Right lobe of liver (tissue), 6 donors: Measurements from ENCODE around the gene ZMIZ1. TPM values are rescaled to one million over a fixed set of nuclear protein-coding genes. Genes with fewer than 3 reads are reported as not detected.
"Not testable (repeated sequence)": the region's sequence is repeated elsewhere in the genome, so short reads cannot be mapped to it uniquely, and the experiment has no call there.

Experiments used
- ATAC-seq, 4 donors: fragments of 200-7000 bp; cut with Tn5 transposase; one replicate each; pipeline ENCODE4 v1.9.1; 2020; ENCODE audit warnings: mild to moderate bottlenecking in 4 of 4, moderate library complexity in 4 of 4
- DNase-seq, 3 donors: peaks; one replicate each; pipeline ENCODE4 v3.0.0-alpha.2; 2020
- H3K27ac ChIP-seq, 3 donors: fragments of 200-600 bp; one replicate each; pipeline ENCODE4 v1.8.0; 2022
- H3K27me3 ChIP-seq, 2 donors: fragments of 200-600 bp; one replicate each; pipeline ENCODE4 v1.8.0; 2022
- H3K36me3 ChIP-seq, 4 donors: fragments of 200-600 bp; sonication (generic) in 1 of 4; one replicate each; pipeline versions ENCODE4 v1.5.1 to v1.8.0; 2017 to 2022; ENCODE audit warnings: control low read depth in 1 of 4
- H3K4me1 ChIP-seq, 4 donors: fragments of 200-600 bp; sonication (generic) in 1 of 4; one replicate each; pipeline versions ENCODE4 v1.5.1 to v1.8.0; 2017 to 2022; ENCODE audit warnings: control low read depth in 1 of 4
- H3K4me3 ChIP-seq, 3 donors: fragments of 200-600 bp; one replicate each; pipeline ENCODE4 v1.8.0; 2022
- H3K9me3 ChIP-seq, 4 donors: fragments of 200-600 bp; sonication (generic) in 1 of 4; one replicate each; pipeline versions ENCODE4 v1.5.1 to v1.8.0; 2017 to 2022; ENCODE audit warnings: control low read depth in 1 of 4
- POLR2A ChIP-seq: fragments of 450-650 bp; IDR thresholded peaks from one replicate; pipeline ENCODE4 v1.6.1; 2017; ENCODE audit warnings: antibody characterized with exemption, mild to moderate bottlenecking
- WGBS: methylation state at CpG from one replicate; pipeline ENCODE4 v1.1.6; 2018; ENCODE audit warnings: low coverage, low lambda C conversion rate; ENCODE audit not compliant: insufficient coverage; ENCODE audit errors: missing lambda C conversion rate; 5-methylcytosine and 5-hydroxymethylcytosine counted together
- intact Hi-C, 2 donors: fragments of 100-400 bp; cut with DNase I; formaldehyde crosslinking; loops; one replicate each; pipeline versions ENCODE4 v1.11.2 to v1.14.1; 2022
- total RNA-seq, 6 experiments: library from RNA; depleted of rRNA in 2 of 6; stranded (reverse); fragments of >200 nt in 2 of 6; fragmentation: NEBNext Ultra II Directional in 3 of 6; extraction: Animal tissue kit (Norgen Biotek cat#: 25700) in 3 of 6; gene quantifications; one replicate each; pipeline versions ENCODE4 v1.1.0 to v1.2.4, GENCODE V29; 2016 to 2023
- TF ChIP-seq, protein P1 (sequence below), 4 donors: fragments of 200-600 bp in 3 of 4; fragments of 450-650 bp in 1 of 4; IDR thresholded peaks; one replicate each; pipeline versions ENCODE4 v1.5.1 to v1.8.0; 2016 to 2022; ENCODE audit warnings: antibody characterized with exemption in 4 of 4, mild to moderate bottlenecking in 2 of 4
- donor health status: DM: no; HTN: yes; CAD: no.
- donor health status: DM: no; HTN: no; CAD: no.
- donor health status: DM: no; HTN: no; CAD: no.
- donor health status: DM: no; HTN: yes; CAD: no.
- donor health status: DM: no; HTN: yes; CAD: no.

The ZMIZ1 gene
- total RNA-seq, 6 experiments from 2014 or later: 9.9 to 22.8 (median 12.3) TPM

DNA sequence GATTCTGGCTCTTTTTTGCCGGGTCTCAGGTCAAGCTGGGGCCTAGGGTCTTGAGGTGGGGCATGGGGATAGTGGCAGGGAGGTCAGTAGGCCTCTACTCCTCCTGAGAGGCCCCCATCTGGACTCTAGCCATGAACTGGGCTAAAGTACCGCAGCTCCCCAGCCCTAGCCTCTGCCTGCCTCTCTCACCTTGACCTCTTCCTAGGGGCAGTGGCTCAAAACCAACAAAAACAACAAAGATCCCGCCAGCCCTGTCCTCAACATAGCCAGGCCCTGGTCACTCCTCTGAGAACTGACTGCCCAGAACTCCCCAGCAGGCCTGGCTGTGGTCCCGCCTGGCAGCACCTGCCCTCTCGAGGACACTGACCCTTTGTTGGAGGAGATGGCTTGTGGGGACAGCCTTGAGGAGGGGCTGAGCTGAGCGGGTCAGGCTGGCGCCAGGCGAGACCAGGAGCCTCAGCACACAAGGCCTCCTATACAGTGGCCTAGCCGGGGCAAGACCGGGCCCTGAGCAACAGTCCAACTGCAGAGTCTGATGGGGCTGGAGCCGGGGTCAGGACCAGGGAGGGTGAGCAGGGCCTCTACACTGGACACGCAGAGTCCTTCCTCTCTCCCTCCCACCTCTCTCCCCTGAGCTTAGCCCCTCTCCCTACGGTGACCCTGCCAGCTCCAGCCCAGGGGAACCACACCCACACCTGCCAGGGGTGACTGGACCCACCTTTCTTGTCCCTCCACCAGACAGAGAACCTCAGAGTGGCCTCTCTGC lies 266.9 kb downstream of the ZMIZ1 start:
- ATAC-seq: peak; percentile 88 to 95 (median 92)
- Histone ChIP-seq H3K4me1 (peaks cover 0 to 39% (median 12%) of the 10 kb centered on the region in 4 donors), H3K36me3 (no peaks in the 10 kb centered on the region), H3K27ac (peak overlapping the region in 2 of 3 donors; percentile 40 to 51), H3K4me3 (no peak overlapping the region), H3K9me3 (no peaks in the 10 kb centered on the region), H3K27me3 (no peaks in the 10 kb centered on the region)
- TF ChIP-seq, protein P1, sequence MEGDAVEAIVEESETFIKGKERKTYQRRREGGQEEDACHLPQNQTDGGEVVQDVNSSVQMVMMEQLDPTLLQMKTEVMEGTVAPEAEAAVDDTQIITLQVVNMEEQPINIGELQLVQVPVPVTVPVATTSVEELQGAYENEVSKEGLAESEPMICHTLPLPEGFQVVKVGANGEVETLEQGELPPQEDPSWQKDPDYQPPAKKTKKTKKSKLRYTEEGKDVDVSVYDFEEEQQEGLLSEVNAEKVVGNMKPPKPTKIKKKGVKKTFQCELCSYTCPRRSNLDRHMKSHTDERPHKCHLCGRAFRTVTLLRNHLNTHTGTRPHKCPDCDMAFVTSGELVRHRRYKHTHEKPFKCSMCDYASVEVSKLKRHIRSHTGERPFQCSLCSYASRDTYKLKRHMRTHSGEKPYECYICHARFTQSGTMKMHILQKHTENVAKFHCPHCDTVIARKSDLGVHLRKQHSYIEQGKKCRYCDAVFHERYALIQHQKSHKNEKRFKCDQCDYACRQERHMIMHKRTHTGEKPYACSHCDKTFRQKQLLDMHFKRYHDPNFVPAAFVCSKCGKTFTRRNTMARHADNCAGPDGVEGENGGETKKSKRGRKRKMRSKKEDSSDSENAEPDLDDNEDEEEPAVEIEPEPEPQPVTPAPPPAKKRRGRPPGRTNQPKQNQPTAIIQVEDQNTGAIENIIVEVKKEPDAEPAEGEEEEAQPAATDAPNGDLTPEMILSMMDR (IDR thresholded peaks at IDR 0.05): no peak
- no peak for TF ChIP-seq POLR2A
- WGBS: 56% methylated on average over 4 of the region's 13 CpGs
- DNase-seq: peak; percentile 88 to 95 (median 93)
- intact Hi-C loops: no loop called here

DNA sequence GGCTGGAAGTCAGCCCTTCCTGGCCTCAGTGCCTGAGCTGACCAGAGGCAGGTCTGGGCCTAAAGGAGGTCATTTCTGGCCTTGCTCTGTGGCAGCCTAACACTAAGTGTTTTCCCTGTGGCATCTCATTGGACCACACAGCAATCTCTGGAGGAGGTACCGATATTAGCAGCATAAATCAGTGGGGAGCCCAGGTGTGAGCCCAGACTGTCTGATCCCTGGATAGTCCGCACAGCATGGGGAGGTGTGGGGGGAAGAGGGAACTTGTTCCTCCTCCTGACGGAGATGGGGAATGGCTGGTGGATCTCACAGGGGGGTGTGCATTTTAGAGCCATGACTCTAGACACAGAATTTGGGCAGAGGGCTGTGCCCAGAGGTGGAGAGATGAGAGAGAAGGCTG lies 267.5 kb downstream of the ZMIZ1 start:
- Histone ChIP-seq H3K27ac (peak overlapping the region in 1 of 3 donors; percentile 11), H3K36me3 (no peaks in the 10 kb centered on the region), H3K9me3 (no peaks in the 10 kb centered on the region), H3K27me3 (no peaks in the 10 kb centered on the region), H3K4me1 (peaks cover 0 to 43% (median 15%) of the 10 kb centered on the region in 4 donors), H3K4me3 (no peak overlapping the region)
- 84% methylated on average over 2 of the region's 3 CpGs for WGBS
- DNase-seq (peak in 2 of 3 donors; percentile 10 to 40), ATAC-seq (no peak)
- TF ChIP-seq, protein P1 (IDR thresholded peaks at IDR 0.05): no peak
- no peak for TF ChIP-seq POLR2A
- intact Hi-C loops: no loop called here

DNA sequence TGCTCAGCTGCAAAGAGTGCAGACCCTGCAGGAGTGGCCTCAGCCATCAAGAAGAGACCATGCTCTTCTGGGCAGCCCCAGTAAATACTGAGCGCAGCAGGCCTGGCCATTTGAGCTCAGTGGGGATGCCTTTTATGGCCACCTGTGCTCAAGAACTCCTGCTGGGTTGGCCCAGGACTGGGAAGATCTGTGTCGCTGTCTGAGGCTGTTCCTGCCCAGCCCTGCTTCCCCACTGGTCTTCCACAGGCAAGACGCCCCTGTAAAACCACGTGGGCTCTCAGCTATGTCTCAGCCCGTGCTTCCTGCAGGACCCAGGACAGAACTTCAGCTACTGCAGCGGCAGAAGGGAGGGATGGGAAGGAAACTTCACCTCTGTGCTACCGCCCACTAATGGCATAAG lies 268.0 kb downstream of the ZMIZ1 start:
- Histone ChIP-seq H3K9me3 (no peaks in the 10 kb centered on the region), H3K4me3 (no peak overlapping the region), H3K36me3 (no peaks in the 10 kb centered on the region), H3K27ac (no peak overlapping the region), H3K4me1 (peaks cover 0 to 48% (median 18%) of the 10 kb centered on the region in 4 donors), H3K27me3 (no peaks in the 10 kb centered on the region)
- DNase-seq (peak in 2 of 3 donors; percentile 14 to 39), ATAC-seq (no peak)
- WGBS: 72% methylated on average over 2 of the region's 7 CpGs
- TF ChIP-seq, protein P1 (IDR thresholded peaks at IDR 0.05): no peak
- TF ChIP-seq POLR2A: no peak
- intact Hi-C loops: no loop called here

DNA sequence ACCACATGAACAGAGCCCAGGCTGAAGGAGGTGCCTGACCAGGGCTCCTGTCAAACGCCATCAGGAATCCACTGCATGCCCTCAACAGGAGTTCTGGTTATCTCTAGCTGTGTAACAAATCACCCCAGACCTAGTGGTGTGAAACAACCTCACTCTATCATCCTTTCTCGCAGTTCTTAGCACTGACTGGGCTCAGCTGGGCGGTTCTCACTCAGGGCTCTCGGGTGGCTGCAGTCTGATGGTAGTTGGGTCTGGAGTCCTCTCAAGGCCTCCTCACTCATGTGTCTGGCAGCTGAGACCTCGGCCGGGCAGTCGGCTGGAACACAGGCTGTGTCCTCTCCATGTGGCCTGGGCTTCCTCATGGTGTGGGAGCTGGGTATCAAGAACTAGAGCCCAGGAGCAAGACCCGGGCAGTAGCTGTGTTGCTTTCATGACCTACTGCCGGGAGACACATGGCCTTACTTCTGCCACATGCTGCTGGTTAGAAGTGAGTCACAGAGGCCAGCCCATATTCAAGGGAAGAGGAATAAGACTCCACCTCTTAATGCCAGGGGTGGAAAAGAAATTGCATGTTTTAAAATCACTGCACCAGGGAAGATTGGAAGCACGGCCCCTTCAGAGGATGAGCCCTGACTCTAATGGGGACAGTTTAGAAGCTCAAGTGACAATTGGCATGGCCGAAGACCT lies 269.2 kb downstream of the ZMIZ1 start:
- H3K4me1 ChIP-seq: peaks cover 0 to 59% (median 25%) of the 10 kb centered on the region in 4 donors
- H3K27me3 ChIP-seq, DNase-seq: not testable (repeated sequence)

DNA sequence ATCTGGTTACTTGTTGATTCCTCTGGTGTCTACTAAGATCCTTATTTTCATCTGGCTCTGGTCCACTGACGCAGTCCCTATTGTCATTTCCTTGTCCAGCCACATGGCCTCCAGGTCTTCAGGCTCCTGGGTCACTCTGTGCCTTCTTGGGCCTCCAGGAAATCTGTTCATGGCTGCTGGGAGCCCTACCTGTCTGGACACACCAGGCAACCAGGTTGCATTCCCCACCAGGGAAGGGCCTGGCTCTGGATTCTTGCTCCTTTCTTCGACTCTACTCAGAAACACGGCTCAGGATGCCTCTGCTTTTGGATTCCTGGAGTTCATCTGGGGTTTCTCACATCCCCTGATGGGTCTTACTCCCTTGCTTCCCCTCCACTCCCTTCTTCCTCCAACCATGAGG lies 270.5 kb downstream of the ZMIZ1 start:
- Histone ChIP-seq H3K27me3 (no peaks in the 10 kb centered on the region), H3K9me3 (no peaks in the 10 kb centered on the region), H3K36me3 (no peaks in the 10 kb centered on the region), H3K4me1 (peaks cover 0 to 64% (median 29%) of the 10 kb centered on the region in 4 donors), H3K4me3 (no peak overlapping the region), H3K27ac (no peak overlapping the region)
- DNase-seq (peak in 1 of 3 donors; percentile 39), ATAC-seq (no peak)
- intact Hi-C loops: no loop called here
- no peak for TF ChIP-seq POLR2A
- TF ChIP-seq, protein P1 (IDR thresholded peaks at IDR 0.05): no peak
- 97% methylated on average over 3 of the region's 3 CpGs for WGBS

More for the DNA sequence above, 269.2 kb downstream of the ZMIZ1 start:
- H3K9me3 ChIP-seq, H3K4me3 ChIP-seq, H3K27ac ChIP-seq, intact Hi-C loops, ATAC-seq, H3K36me3 ChIP-seq: not testable (repeated sequence)
- WGBS: 100% methylated on average over 1 of the region's 11 CpGs
